ENCODE measurements around the gene PLEKHG3. TPM values are rescaled to one million over a fixed set of nuclear protein-coding genes. Genes with fewer than 3 reads are reported as not detected.

PLEKHG3 gene
- total RNA-seq, 1 donor from 2014 or later: 19.6 TPM

GRCh38 chr14:64786296-64787149 lies 82.3 kb downstream of the PLEKHG3 start:
- peak; percentile 56 for ATAC-seq
- DNase-seq (ENCODE audit: missing footprints): peak; percentile 65
- intact Hi-C loops (cut with DNase I): no loop called here

- ATAC-seq: no peak
- peak; percentile 28 for DNase-seq (ENCODE audit: missing footprints)
- intact Hi-C loops (cut with DNase I): no loop called here
These were observed 83.4 kb downstream of the PLEKHG3 start for GRCh38 chr14:64787619-64788018.

- DNase-seq (ENCODE audit: missing footprints) (no peak), ATAC-seq (no peak)
- intact Hi-C loops (cut with DNase I): no loop called here
These were observed 84.5 kb downstream of the PLEKHG3 start for GRCh38 chr14:64788706-64789105.

- intact Hi-C loops (cut with DNase I): no loop called here
- no peak for ATAC-seq
These were observed 85.5 kb downstream of the PLEKHG3 start for GRCh38 chr14:64789696-64790095.

GRCh38 chr14:64790478-64790877 lies 86.3 kb downstream of the PLEKHG3 start:
- ATAC-seq (no peak), DNase-seq (ENCODE audit: missing footprints) (no peak)
- intact Hi-C loops (cut with DNase I): no loop called here

More at GRCh38 chr14:64789696-64790095, 85.5 kb downstream of the PLEKHG3 start:
- no peak for DNase-seq (ENCODE audit: missing footprints)

GRCh38 chr14:64792231-64792630 lies 88.0 kb downstream of the PLEKHG3 start:
- no peak for DNase-seq (ENCODE audit: missing footprints)
- intact Hi-C loops (cut with DNase I): no loop called here

GRCh38 chr14:64792871-64793560 lies 88.8 kb downstream of the PLEKHG3 start:
- intact Hi-C loops (cut with DNase I): no loop called here
- no peak for DNase-seq (ENCODE audit: missing footprints)
- no peak for ATAC-seq

More at GRCh38 chr14:64792231-64792630, 88.0 kb downstream of the PLEKHG3 start:
- ATAC-seq: no peak

- intact Hi-C loops (cut with DNase I): no loop called here
- DNase-seq (ENCODE audit: missing footprints) (no peak), ATAC-seq (no peak)
These were observed 91.0 kb downstream of the PLEKHG3 start for GRCh38 chr14:64795211-64795610.

GRCh38 chr14:64795921-64796320 lies 91.7 kb downstream of the PLEKHG3 start:
- intact Hi-C loops (cut with DNase I): no loop called here
- ATAC-seq (no peak), DNase-seq (ENCODE audit: missing footprints) (no peak)

GRCh38 chr14:64796369-64796768 lies 92.1 kb downstream of the PLEKHG3 start:
- intact Hi-C loops (cut with DNase I): no loop called here
- ATAC-seq (no peak), DNase-seq (ENCODE audit: missing footprints) (no peak)

- intact Hi-C loops (cut with DNase I): no loop called here
These were observed 95.3 kb downstream of the PLEKHG3 start for GRCh38 chr14:64799555-64799954.

More at GRCh38 chr14:64799555-64799954, 95.3 kb downstream of the PLEKHG3 start:
- ATAC-seq (no peak), DNase-seq (ENCODE audit: missing footprints) (no peak)

Small RNA genes within 50 kb of the gene (microRNA-seq; reads per million reads assigned to microRNA genes)
- gene MIR7855: not detected

Other genes starting within 250 kb of the PLEKHG3 start
- gene AKAP5, start 238.9 kb upstream of the PLEKHG3 start, total RNA-seq: 0.16 TPM
- 17.6 TPM for gene ZBTB25, start 200.6 kb upstream of the PLEKHG3 start, total RNA-seq
- gene ZBTB1, start 199.7 kb upstream of the PLEKHG3 start, total RNA-seq: 22.3 TPM
- gene HSPA2, start 163.7 kb upstream of the PLEKHG3 start, total RNA-seq: 15.2 TPM
- gene PPP1R36, start 154.5 kb upstream of the PLEKHG3 start, total RNA-seq: not detected
- 79.4 TPM for gene SPTB, start 175.5 kb downstream of the PLEKHG3 start, total RNA-seq
- gene CHURC1, start 210.0 kb downstream of the PLEKHG3 start, total RNA-seq: 98.2 TPM
- not detected for gene GPX2, start 238.3 kb downstream of the PLEKHG3 start, total RNA-seq

Data from Right ventricle myocardium inferior (tissue), 1 donor.